Panc1 (cell line): ENCODE measurements around the gene SHROOM3. TPM values are rescaled to one million over a fixed set of nuclear protein-coding genes. Genes with fewer than 3 reads are reported as not detected.

Experiments used
- ATAC-seq: fragments of 200-7000 bp; cut with Tn5 transposase; 2 replicates; pipeline ENCODE4 v1.9.1; 2020; ENCODE audit warnings: mild to moderate bottlenecking, moderate library complexity
- BruUV-seq: library from RNA; stranded (reverse); fragments of 400-500 nt; replicated peaks from 2 replicates; lab custom pipeline; 2021; lab: Mats Ljungman, UMichigan
- CTCF ChIA-PET: fragments of 300-600 bp; sonication (Branson Sonifier 250); formaldehyde crosslinking; loops from one replicate; lab custom pipeline; 2022; ENCODE audit warnings: antibody characterized with exemption; lab: Charles Lee
- POLR2A ChIA-PET: fragments of 300-600 bp; sonication (Branson Sonifier 250); formaldehyde crosslinking; loops from one replicate; lab custom pipeline; 2022; ENCODE audit warnings: antibody characterized with exemption; lab: Charles Lee
- DNase-seq: peaks from one replicate; pipeline ENCODE4 v3.0.0-alpha.2; 2010; ENCODE audit warnings: low read depth, low spot score
- H3K27ac ChIP-seq: 2 replicates; pipeline ENCODE4 v1.5.1; 2011; ENCODE audit warnings: mild to moderate bottlenecking, low read length, inconsistent platforms
- H3K27me3 ChIP-seq: fragments of 200-500 bp; sonication (Bioruptor generic); 2 replicates; pipeline ENCODE4 v1.6.0; 2014; ENCODE audit warnings: low read length, inconsistent platforms; ENCODE audit not compliant: control insufficient read depth, insufficient read depth
- H3K36me3 ChIP-seq: fragments of 200-500 bp; sonication (Bioruptor generic); 2 replicates; pipeline ENCODE4 v1.5.1; 2014; ENCODE audit warnings: inconsistent platforms, mild to moderate bottlenecking, low read length, moderate library complexity; ENCODE audit not compliant: control insufficient read depth, insufficient read depth
- H3K4me1 ChIP-seq: 2 replicates; pipeline ENCODE4 v1.5.1; 2011; ENCODE audit warnings: inconsistent platforms, mild to moderate bottlenecking, low read length, moderate library complexity; ENCODE audit not compliant: control insufficient read depth, insufficient read depth
- H3K4me3 ChIP-seq, 2 experiments: 2 replicates each; pipeline ENCODE4 v1.5.1; 2011 to 2012; ENCODE audit warnings: low read depth in 2 of 2, low read length in 2 of 2, mild to moderate bottlenecking in 2 of 2, inconsistent platforms in 1 of 2, moderate library complexity in 1 of 2
- H3K9me3 ChIP-seq: fragments of 200-500 bp; sonication (Bioruptor generic); 2 replicates; pipeline ENCODE4 v1.5.1; 2014; ENCODE audit warnings: low read depth, mild to moderate bottlenecking, inconsistent platforms, low read length, moderate library complexity; ENCODE audit not compliant: control insufficient read depth, insufficient read depth
- CTCF ChIP-seq: fragments of 450-650 bp; IDR thresholded peaks from 2 replicates; pipeline ENCODE4 v1.5.1; 2017; ENCODE audit warnings: mild to moderate bottlenecking
- POLR2AphosphoS5 ChIP-seq: IDR thresholded peaks from 2 replicates; pipeline ENCODE4 v1.6.1; 2012; ENCODE audit warnings: mild to moderate bottlenecking, low read depth, low read length, moderate library complexity
- REST ChIP-seq, 2 experiments: IDR thresholded peaks; 2 replicates each; pipeline ENCODE4 v1.6.1; 2011 to 2012; ENCODE audit warnings: low read depth in 2 of 2, control low read depth in 1 of 2, low read length in 1 of 2, mild to moderate bottlenecking in 1 of 2, moderate library complexity in 1 of 2; ENCODE audit not compliant: insufficient read depth in 1 of 2
- SIN3A ChIP-seq: IDR thresholded peaks from 2 replicates; pipeline ENCODE4 v1.6.1; 2012; ENCODE audit warnings: low read depth, mild to moderate bottlenecking, low read length, moderate library complexity, borderline replicate concordance; ENCODE audit not compliant: insufficient read depth
- TCF7L2 ChIP-seq: IDR thresholded peaks from 2 replicates; pipeline ENCODE4 v1.6.1; 2011; ENCODE audit warnings: mild to moderate bottlenecking, low read depth, low read length, inconsistent platforms
- in situ Hi-C: cut with HindIII; loops from 2 replicates; pipeline ENCODE4 v1.10.0; 2016; ENCODE audit warnings: low sequenced_read_pairs, low pct_unique_long_range_greater_than_20kb
- intact Hi-C: fragments of 100-400 bp; cut with micrococcal nuclease; formaldehyde crosslinking; loops from one replicate; pipeline ENCODE4 v1.10.0; 2022; ENCODE audit not compliant: unreplicated experiment
- total RNA-seq: library from RNA; stranded (reverse); gene quantifications from one replicate; pipeline ENCODE4 v1.2.1, GENCODE V29; 2021; ENCODE audit not compliant: unreplicated experiment

SHROOM3 gene
- total RNA-seq, 1 experiment from 2014 or later: 7.2 TPM

- no peaks in the 10 kb centered on the region for H3K27me3 ChIP-seq
- H3K4me3 ChIP-seq: no peak overlapping the region
- no peak for TF ChIP-seq TCF7L2
- TF ChIP-seq POLR2AphosphoS5: no peak
- no peak for TF ChIP-seq SIN3A
- no peak for TF ChIP-seq CTCF
- TF ChIP-seq REST (IDR thresholded peaks at IDR 0.05; ENCODE audit: insufficient read depth in 1 of 2, low read depth in 2 of 2, low read length in 1 of 2): no peak
- ATAC-seq (peak; percentile 92), DNase-seq (no peak)
- intact Hi-C loops: no loop called here
- no peaks in the 10 kb centered on the region; the same call in 1 of the 2 replicates for H3K36me3 ChIP-seq
- POLR2A ChIA-PET: interaction anchor here (0.7 kb wide), 2 partner anchors 21 to 27 kb away, joined by 5 to 6 read pairs; no protein-coding TSS in a partner anchor
- peaks cover 13% of the 10 kb centered on the region for H3K4me1 ChIP-seq
- peak overlapping the region; percentile 88 for H3K27ac ChIP-seq
- no TSS peak for BruUV-seq
- CTCF ChIA-PET: no interaction called here
- H3K9me3 ChIP-seq: no peaks in the 10 kb centered on the region
- in situ Hi-C loops: no loop called here
These were observed 155.1 kb downstream of the SHROOM3 start for GRCh38 chr4:76589872-76590797.

- in situ Hi-C loops (no loop called here), intact Hi-C loops (no loop called here)
- no TSS peak for BruUV-seq
- peaks cover 13% of the 10 kb centered on the region for H3K4me1 ChIP-seq
- H3K9me3 ChIP-seq: no peaks in the 10 kb centered on the region
- H3K27me3 ChIP-seq: no peaks in the 10 kb centered on the region
- TF ChIP-seq REST (IDR thresholded peaks at IDR 0.05; ENCODE audit: insufficient read depth in 1 of 2, low read depth in 2 of 2, low read length in 1 of 2) (no peak), SIN3A (no peak)
- no peaks in the 10 kb centered on the region; the same call in 1 of the 2 replicates for H3K36me3 ChIP-seq
- CTCF ChIA-PET: no interaction called here
- H3K4me3 ChIP-seq: no peak overlapping the region
- POLR2A ChIA-PET: no interaction called here
- ATAC-seq (no peak), DNase-seq (no peak)
- H3K27ac ChIP-seq: peak overlapping the region; percentile 88
These were observed 155.8 kb downstream of the SHROOM3 start for GRCh38 chr4:76590798-76591281.
